ENCODE measurements around the gene UCHL5.
"Not testable (repeated sequence)": the region's sequence is repeated elsewhere in the genome, so short reads cannot be mapped to it uniquely, and the experiment has no call there.

The UCHL5 gene

DNA sequence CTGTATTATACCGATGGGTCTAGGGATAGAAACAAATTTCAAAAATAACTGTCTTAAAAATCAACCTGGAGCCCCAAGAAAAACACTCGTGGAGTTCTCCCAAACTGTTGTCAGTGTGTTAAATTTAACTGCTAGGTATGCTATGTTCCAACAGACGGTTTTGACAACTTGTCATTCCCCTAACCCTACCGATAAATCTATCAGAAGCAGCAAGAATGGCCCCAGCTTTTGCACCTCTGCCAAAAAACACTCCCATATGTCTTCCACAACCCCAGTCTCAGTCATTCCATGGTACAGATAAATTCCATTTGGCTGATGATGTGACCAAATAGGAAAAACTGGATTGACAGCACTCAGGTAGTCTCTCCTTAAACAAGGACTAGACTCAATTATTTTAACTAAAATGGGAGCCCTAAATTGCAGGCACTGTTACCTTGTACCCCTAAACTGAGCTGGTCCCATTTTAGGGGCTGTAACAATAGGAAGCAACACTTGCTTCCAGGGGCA, 4.9 kb downstream of the UCHL5 start:
- TF ChIP-seq, protein P1, sequence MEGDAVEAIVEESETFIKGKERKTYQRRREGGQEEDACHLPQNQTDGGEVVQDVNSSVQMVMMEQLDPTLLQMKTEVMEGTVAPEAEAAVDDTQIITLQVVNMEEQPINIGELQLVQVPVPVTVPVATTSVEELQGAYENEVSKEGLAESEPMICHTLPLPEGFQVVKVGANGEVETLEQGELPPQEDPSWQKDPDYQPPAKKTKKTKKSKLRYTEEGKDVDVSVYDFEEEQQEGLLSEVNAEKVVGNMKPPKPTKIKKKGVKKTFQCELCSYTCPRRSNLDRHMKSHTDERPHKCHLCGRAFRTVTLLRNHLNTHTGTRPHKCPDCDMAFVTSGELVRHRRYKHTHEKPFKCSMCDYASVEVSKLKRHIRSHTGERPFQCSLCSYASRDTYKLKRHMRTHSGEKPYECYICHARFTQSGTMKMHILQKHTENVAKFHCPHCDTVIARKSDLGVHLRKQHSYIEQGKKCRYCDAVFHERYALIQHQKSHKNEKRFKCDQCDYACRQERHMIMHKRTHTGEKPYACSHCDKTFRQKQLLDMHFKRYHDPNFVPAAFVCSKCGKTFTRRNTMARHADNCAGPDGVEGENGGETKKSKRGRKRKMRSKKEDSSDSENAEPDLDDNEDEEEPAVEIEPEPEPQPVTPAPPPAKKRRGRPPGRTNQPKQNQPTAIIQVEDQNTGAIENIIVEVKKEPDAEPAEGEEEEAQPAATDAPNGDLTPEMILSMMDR (IDR thresholded peaks at IDR 0.05; ENCODE audit: insufficient read depth, low read depth, low read length, missing control alignments): no peak
- no peak overlapping the region for H3K4me3 ChIP-seq (ENCODE audit: low read depth, low read length)
- no peak for DNase-seq (ENCODE audit: low read depth)

- not testable (repeated sequence) for H3K4me3 ChIP-seq (ENCODE audit: low read depth, low read length); DNase-seq (ENCODE audit: low read depth)
Observed at GRCh38 chr1:193048913-193049312, 10.2 kb downstream of the UCHL5 start.

DNA sequence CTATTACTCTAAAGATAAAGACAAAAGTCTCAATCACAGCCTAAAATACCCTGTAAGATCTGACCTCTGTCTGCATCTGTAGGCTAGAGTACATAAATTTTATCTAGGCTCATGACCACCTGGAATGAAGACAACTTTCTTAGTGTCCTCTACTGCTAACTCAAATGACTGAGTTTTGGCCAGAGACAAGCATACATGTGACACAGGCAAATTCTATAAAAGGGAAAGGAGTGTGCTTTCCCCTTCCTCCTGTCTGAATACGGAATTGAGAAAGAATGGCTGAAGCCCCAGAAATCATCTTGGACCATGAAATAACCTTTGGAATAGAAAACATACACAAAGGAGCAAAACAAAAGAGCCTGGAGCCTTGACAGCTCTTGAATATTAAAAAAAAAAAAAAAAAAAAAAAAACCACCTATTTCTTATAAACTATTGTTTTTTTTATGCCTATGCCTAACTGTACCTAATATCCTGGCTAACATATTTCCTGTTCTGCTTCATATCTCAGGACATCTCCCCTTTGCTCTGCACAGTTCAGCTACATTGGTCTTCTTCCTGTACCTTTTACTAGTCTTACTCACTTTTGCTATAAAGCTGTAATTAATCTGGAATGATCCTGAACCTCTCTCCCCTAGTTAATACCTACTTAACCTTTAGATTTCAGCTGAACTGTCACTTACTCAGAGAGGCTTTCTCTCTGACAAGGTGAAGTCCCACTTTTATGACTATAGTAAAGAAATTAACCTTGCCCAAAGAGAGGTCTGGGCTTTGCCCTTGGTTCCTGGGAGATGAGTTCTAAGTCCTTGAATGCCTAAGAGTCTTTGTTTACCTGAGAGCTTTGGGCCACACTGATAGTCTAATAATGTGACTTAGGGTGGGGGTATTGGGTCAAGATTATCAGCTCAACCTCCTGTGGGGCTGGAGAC, 16.1 kb downstream of the UCHL5 start:
- DNase-seq (ENCODE audit: low read depth): no peak
- H3K4me3 ChIP-seq (ENCODE audit: low read depth, low read length): no peak overlapping the region
- TF ChIP-seq, protein P1 (IDR thresholded peaks at IDR 0.05; ENCODE audit: insufficient read depth, low read depth, low read length, missing control alignments): no peak

DNA sequence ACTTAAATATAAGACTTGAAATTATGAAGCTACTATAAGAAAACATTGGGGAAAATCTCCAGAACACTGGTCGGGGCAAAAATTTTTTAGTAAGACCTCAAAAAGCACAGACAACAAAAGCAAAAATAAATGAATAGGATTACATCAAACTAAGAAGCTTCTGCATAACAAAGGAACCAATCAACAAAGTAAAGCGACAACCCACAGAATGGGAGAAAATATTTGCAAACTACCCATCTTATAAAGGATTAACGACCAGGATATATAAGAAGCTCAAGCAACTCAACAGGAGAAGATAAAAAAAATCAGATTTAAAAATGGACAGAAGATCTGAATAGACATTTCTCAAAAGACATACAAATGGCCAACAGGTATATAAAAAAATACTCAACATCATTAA, 19.1 kb downstream of the UCHL5 start:
- DNase-seq (ENCODE audit: low read depth): no peak
- TF ChIP-seq, protein P1 (IDR thresholded peaks at IDR 0.05; ENCODE audit: insufficient read depth, low read depth, low read length, missing control alignments): no peak
- no peak overlapping the region for H3K4me3 ChIP-seq (ENCODE audit: low read depth, low read length)

GRCh38 chr1:193036337-193037047, 22.7 kb downstream of the UCHL5 start:
- no peak for DNase-seq (ENCODE audit: low read depth)
- TF ChIP-seq, protein P1 (IDR thresholded peaks at IDR 0.05; ENCODE audit: insufficient read depth, low read depth, low read length, missing control alignments): no peak
- H3K4me3 ChIP-seq (ENCODE audit: low read depth, low read length): no peak overlapping the region

- no peak for DNase-seq (ENCODE audit: low read depth)
- TF ChIP-seq, protein P1 (IDR thresholded peaks at IDR 0.05; ENCODE audit: insufficient read depth, low read depth, low read length, missing control alignments): no peak
- no peak overlapping the region for H3K4me3 ChIP-seq (ENCODE audit: low read depth, low read length)
Observed at GRCh38 chr1:193033610-193034009, 25.6 kb downstream of the UCHL5 start.

GRCh38 chr1:193032643-193033427, 26.3 kb downstream of the UCHL5 start:
- not testable (repeated sequence) for DNase-seq (ENCODE audit: low read depth); H3K4me3 ChIP-seq (ENCODE audit: low read depth, low read length)

Data from GM12865 (cell line).